B cell (primary cell): Measurements from ENCODE around the gene CD38.

Experiments
- CTCF ChIP-seq: fragments of 200-600 bp; IDR thresholded peaks from one replicate; pipeline ENCODE4 v1.8.0; 2022; ENCODE audit warnings: antibody characterized with exemption, mild to moderate bottlenecking
- EZH2 ChIP-seq: IDR thresholded peaks from 2 replicates; pipeline ENCODE4 v1.6.1; 2012; ENCODE audit warnings: borderline replicate concordance, low read depth, mild to moderate bottlenecking, moderate library complexity, low read length; ENCODE audit not compliant: insufficient read depth, poor library complexity, severe bottlenecking

- TF ChIP-seq CTCF: no peak
- TF ChIP-seq EZH2: no peak
These were observed 117.1 kb downstream of the CD38 start for GRCh38 chr4:15894921-15895916.
